A673 (cell line): ENCODE measurements around the gene PWWP2B.

Experiments
- CTCF ChIP-seq: fragments of 300-800, 200-600 bp; sonication (generic); conservative IDR thresholded peaks from 2 replicates; pipeline ENCODE4 v1.5.1; 2017; ENCODE audit warnings: low read depth, mild to moderate bottlenecking, antibody characterized with exemption, low read length, moderate library complexity, mixed read lengths
- EZH2 ChIP-seq: fragments of 200-600 bp; sonication (generic); IDR thresholded peaks from 2 replicates; pipeline ENCODE4 v1.6.1; 2017; ENCODE audit warnings: borderline replicate concordance, low read depth, mild to moderate bottlenecking, mixed read lengths, antibody characterized with exemption, low read length; ENCODE audit not compliant: poor library complexity, severe bottlenecking

- TF ChIP-seq CTCF (no peak), EZH2 (no peak)
These were observed 27.2 kb downstream of the PWWP2B start for GRCh38 chr10:132423966-132424861.
